GM23248 (cell line): ENCODE measurements around the gene ODF2.
"Not testable (repeated sequence)": the region's sequence is repeated elsewhere in the genome, so short reads cannot be mapped to it uniquely, and the experiment has no call there.

Experiments
- EZH2 ChIP-seq: fragments of 200-600 bp; sonication (generic); IDR thresholded peaks from 2 replicates; pipeline ENCODE4 v1.6.1; 2018; ENCODE audit warnings: antibody characterized with exemption, mild to moderate bottlenecking; ENCODE audit not compliant: insufficient read depth, poor library complexity, severe bottlenecking
- EZH2phosphoT487 ChIP-seq: fragments of 200-600 bp; sonication (generic); IDR thresholded peaks from 2 replicates; pipeline ENCODE4 v1.6.1; 2018; ENCODE audit warnings: antibody characterized with exemption, moderate library complexity, mild to moderate bottlenecking, low read depth; ENCODE audit not compliant: insufficient read depth

DNA sequence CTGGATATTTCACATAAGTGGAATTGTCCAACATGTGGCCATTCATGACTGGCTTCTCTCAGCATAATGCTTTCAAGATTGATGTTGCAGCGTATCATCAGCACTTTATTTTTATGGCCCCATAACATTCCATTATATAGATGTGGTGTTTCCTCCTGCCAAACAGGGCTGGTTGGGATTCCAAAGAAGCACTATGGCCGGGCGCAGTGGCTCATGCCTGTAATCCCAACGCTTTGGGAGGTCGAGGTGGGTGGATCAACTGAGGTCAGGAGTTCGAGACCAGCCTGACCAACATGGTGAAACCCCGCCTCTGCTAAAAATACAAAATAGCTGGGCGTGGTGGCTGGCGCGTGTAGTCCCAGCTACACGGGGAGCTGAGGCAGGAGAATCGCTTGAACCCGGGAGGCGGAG lies 47.6 kb downstream of the ODF2 start:
- TF ChIP-seq EZH2, EZH2phosphoT487: not testable (repeated sequence)
